ENCODE data around the gene PRKG1.

PRKG1 gene

DNA sequence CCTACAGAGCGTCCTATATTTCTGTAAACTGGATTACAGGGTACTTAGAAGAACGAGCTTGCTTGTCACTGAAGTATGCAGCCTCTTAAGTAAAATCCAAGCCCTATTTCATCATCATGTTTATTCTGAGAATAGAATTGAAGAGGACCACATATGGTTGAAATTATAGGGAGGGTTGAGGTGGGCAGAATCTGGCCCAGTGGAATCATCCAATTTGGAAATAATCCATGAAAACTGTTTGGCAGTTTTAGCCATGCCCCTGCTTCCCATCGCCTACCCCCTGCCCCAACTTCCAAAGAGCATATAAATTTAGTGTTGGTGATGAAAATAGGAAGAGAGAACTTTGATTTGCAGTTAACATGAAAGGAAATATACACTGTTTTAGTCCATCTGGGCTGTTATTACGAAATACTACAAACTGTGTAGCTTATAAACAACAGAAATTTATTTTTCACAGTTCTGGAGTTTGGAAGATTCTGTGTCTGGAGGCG lies 150.4 kb downstream of the PRKG1 start:
- no peak overlapping the region for H3K27ac ChIP-seq (ENCODE audit: low read depth, low read length)
- no peak overlapping the region for H3K4me3 ChIP-seq (ENCODE audit: insufficient read depth, low read length, poor library complexity, severe bottlenecking)
- no peak overlapping the region for H3K9ac ChIP-seq (ENCODE audit: low read length)
- H3K27me3 ChIP-seq (ENCODE audit: low read length): no peaks in the 10 kb centered on the region
- H3K36me3 ChIP-seq (ENCODE audit: low read length): no peaks in the 10 kb centered on the region
- no peaks in the 10 kb centered on the region for H3K9me2 ChIP-seq (replicated peaks; ENCODE audit: insufficient read depth, low read length)
- no peaks in the 10 kb centered on the region for H3K79me2 ChIP-seq (ENCODE audit: insufficient read depth, low read length)
- TF ChIP-seq, protein P1, sequence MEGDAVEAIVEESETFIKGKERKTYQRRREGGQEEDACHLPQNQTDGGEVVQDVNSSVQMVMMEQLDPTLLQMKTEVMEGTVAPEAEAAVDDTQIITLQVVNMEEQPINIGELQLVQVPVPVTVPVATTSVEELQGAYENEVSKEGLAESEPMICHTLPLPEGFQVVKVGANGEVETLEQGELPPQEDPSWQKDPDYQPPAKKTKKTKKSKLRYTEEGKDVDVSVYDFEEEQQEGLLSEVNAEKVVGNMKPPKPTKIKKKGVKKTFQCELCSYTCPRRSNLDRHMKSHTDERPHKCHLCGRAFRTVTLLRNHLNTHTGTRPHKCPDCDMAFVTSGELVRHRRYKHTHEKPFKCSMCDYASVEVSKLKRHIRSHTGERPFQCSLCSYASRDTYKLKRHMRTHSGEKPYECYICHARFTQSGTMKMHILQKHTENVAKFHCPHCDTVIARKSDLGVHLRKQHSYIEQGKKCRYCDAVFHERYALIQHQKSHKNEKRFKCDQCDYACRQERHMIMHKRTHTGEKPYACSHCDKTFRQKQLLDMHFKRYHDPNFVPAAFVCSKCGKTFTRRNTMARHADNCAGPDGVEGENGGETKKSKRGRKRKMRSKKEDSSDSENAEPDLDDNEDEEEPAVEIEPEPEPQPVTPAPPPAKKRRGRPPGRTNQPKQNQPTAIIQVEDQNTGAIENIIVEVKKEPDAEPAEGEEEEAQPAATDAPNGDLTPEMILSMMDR (IDR thresholded peaks at IDR 0.05; ENCODE audit: insufficient read depth, low read length, poor library complexity, severe bottlenecking): no peak
- no peak for TF ChIP-seq EZH2phosphoT487 (conservative IDR thresholded peaks at IDR 0.05; ENCODE audit: low read length)
- H3K9me3 ChIP-seq (ENCODE audit: insufficient read depth, low read length): no peaks in the 10 kb centered on the region
- no peak overlapping the region for H3K4me2 ChIP-seq (ENCODE audit: low read depth, low read length, poor library complexity, severe bottlenecking)
- no peaks in the 10 kb centered on the region for H4K20me1 ChIP-seq (ENCODE audit: low read depth, low read length)
- no peaks in the 10 kb centered on the region for H3F3A ChIP-seq (ENCODE audit: insufficient read depth)
- no peak overlapping the region for H2AFZ ChIP-seq (ENCODE audit: low read depth, low read length, severe bottlenecking)

DNA sequence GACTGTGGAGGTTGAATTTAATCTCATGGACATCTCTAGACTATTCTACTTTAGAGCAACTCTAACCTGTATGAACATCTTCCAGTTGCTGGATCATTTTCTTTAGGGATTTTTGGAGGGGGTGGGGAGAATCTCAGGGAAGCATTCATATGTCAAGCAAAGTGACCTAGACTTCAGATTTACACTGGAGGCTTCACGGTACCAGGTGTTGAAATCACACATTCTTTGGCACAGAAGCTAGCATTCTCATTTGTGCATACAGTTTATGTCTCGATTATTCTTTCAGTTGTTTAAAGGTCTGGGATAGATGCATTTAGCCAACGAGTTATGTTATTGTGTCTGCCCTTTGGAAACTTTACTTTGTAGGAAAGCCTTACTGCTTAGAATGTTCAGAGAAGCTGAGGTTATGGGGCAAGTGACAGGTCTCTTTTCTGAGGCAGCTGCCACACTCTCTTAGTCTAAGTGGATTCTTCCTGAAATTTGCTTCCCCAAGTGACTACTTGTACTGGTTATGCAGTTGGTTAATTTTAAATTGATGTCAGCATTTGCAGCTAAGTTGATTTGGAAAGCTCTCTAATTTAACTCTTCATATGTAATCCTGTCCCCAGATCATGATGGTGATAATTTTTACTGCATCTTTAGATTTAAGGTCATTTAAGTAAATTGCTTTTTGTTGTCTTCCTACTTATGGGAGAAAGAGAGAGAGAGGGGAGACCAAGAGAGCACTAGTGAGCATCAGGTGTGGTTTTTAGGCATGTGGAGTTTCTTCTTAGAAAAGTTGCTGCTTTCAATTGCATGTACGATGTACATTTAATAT lies 153.8 kb downstream of the PRKG1 start:
- Histone ChIP-seq H3K27ac (ENCODE audit: low read depth, low read length) (no peak overlapping the region), H3K9ac (ENCODE audit: low read length) (no peak overlapping the region), H3K36me3 (ENCODE audit: low read length) (no peaks in the 10 kb centered on the region), H3K4me3 (ENCODE audit: insufficient read depth, low read length, poor library complexity, severe bottlenecking) (no peak overlapping the region), H3F3A (ENCODE audit: insufficient read depth) (no peaks in the 10 kb centered on the region), H3K9me3 (ENCODE audit: insufficient read depth, low read length) (no peaks in the 10 kb centered on the region), H4K20me1 (ENCODE audit: low read depth, low read length) (no peaks in the 10 kb centered on the region), H3K9me2 (replicated peaks; ENCODE audit: insufficient read depth, low read length) (no peaks in the 10 kb centered on the region), H2AFZ (ENCODE audit: low read depth, low read length, severe bottlenecking) (no peak overlapping the region), H3K4me2 (ENCODE audit: low read depth, low read length, poor library complexity, severe bottlenecking) (no peak overlapping the region), H3K79me2 (ENCODE audit: insufficient read depth, low read length) (no peaks in the 10 kb centered on the region), H3K27me3 (ENCODE audit: low read length) (no peaks in the 10 kb centered on the region)
- no peak for TF ChIP-seq EZH2phosphoT487 (conservative IDR thresholded peaks at IDR 0.05; ENCODE audit: low read length)
- TF ChIP-seq, protein P1 (IDR thresholded peaks at IDR 0.05; ENCODE audit: insufficient read depth, low read length, poor library complexity, severe bottlenecking): no peak

DNA sequence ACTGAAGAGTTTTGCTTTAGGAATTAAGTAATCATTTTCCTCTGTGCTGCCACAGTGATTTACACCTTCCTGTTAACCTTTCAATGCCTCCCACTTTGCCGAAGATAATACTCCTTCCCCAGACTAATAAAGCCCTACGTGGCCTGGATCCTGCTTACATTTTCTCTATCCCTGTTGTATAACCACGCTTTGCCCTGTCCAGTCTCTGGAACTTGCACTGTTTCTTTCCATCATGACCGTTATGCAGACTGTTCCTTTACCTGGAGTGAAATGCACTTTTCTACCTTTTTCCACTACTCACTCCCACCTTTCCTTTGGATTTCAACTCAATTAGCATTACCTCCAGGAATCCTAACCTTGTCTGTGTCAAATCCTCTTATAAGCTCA lies 154.4 kb downstream of the PRKG1 start:
- Histone ChIP-seq H3K36me3 (ENCODE audit: low read length) (no peaks in the 10 kb centered on the region), H2AFZ (ENCODE audit: low read depth, low read length, severe bottlenecking) (no peak overlapping the region), H3K4me3 (ENCODE audit: insufficient read depth, low read length, poor library complexity, severe bottlenecking) (no peak overlapping the region), H4K20me1 (ENCODE audit: low read depth, low read length) (no peaks in the 10 kb centered on the region), H3K9ac (ENCODE audit: low read length) (no peak overlapping the region), H3K9me3 (ENCODE audit: insufficient read depth, low read length) (no peaks in the 10 kb centered on the region), H3K27ac (ENCODE audit: low read depth, low read length) (no peak overlapping the region), H3K4me2 (ENCODE audit: low read depth, low read length, poor library complexity, severe bottlenecking) (no peak overlapping the region), H3K9me2 (replicated peaks; ENCODE audit: insufficient read depth, low read length) (no peaks in the 10 kb centered on the region), H3K79me2 (ENCODE audit: insufficient read depth, low read length) (no peaks in the 10 kb centered on the region), H3F3A (ENCODE audit: insufficient read depth) (no peaks in the 10 kb centered on the region), H3K27me3 (ENCODE audit: low read length) (no peaks in the 10 kb centered on the region)
- TF ChIP-seq, protein P1 (IDR thresholded peaks at IDR 0.05; ENCODE audit: insufficient read depth, low read length, poor library complexity, severe bottlenecking): no peak
- TF ChIP-seq EZH2phosphoT487 (conservative IDR thresholded peaks at IDR 0.05; ENCODE audit: low read length): no peak
